Kidney epithelial cell (primary cell): ENCODE results near the gene TEPSIN. TPM values are rescaled to one million over a fixed set of nuclear protein-coding genes. Genes with fewer than 3 reads are reported as not detected.

Source experiments
- DNase-seq: peaks from one replicate; pipeline ENCODE4 v3.0.0-alpha.2; 2010; ENCODE audit warnings: low read depth
- H3K27me3 ChIP-seq: 2 replicates; pipeline ENCODE4 v1.6.0; 2011; ENCODE audit warnings: low read length; ENCODE audit not compliant: control insufficient read depth, insufficient read depth
- H3K36me3 ChIP-seq: 2 replicates; pipeline ENCODE4 v1.5.1; 2011; ENCODE audit warnings: low read length; ENCODE audit not compliant: control insufficient read depth, insufficient read depth
- H3K4me3 ChIP-seq: 2 replicates; pipeline ENCODE4 v1.5.1; 2011; ENCODE audit warnings: low read depth, mild to moderate bottlenecking, control low read depth, low read length
- total RNA-seq: library from RNA; depleted of rRNA; stranded (reverse); fragments of >200 nt; gene quantifications from 2 replicates; pipeline ENCODE4 v1.2.3, GENCODE V29; 2015
- TF ChIP-seq, protein P1 (sequence below): IDR thresholded peaks from 2 replicates; pipeline ENCODE4 v1.5.1; 2011; ENCODE audit warnings: mild to moderate bottlenecking, moderate library complexity, low read length, control low read depth, inconsistent platforms; ENCODE audit not compliant: insufficient read depth, poor library complexity, severe bottlenecking

TEPSIN gene
- total RNA-seq, 1 donor from 2014 or later: 17.0 TPM

DNA sequence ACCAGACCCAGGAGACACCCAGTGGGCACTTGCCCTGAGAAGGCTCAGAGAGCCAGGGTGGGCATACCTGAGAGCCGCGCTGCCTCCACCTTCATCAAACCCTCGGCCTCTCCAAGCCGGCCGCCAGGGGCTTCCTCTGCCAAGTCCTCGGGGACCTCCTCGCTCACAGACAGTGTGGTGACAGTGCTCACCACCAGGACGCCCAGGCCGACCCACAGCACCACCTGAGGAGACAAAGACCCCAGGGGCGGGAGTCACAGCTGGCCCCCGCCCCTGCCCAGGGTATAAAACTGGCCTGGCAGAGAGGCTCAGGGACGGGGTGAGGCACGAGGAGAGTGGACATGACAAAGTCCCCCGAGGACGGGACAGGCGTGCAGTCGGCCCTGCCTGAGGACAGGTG is 21.3 kb upstream of the TEPSIN start:
- H3K27me3 ChIP-seq: no peaks in the 10 kb centered on the region
- no peak overlapping the region for H3K4me3 ChIP-seq
- H3K36me3 ChIP-seq: peaks cover 1% of the 10 kb centered on the region
- DNase-seq: no peak
- TF ChIP-seq, protein P1, sequence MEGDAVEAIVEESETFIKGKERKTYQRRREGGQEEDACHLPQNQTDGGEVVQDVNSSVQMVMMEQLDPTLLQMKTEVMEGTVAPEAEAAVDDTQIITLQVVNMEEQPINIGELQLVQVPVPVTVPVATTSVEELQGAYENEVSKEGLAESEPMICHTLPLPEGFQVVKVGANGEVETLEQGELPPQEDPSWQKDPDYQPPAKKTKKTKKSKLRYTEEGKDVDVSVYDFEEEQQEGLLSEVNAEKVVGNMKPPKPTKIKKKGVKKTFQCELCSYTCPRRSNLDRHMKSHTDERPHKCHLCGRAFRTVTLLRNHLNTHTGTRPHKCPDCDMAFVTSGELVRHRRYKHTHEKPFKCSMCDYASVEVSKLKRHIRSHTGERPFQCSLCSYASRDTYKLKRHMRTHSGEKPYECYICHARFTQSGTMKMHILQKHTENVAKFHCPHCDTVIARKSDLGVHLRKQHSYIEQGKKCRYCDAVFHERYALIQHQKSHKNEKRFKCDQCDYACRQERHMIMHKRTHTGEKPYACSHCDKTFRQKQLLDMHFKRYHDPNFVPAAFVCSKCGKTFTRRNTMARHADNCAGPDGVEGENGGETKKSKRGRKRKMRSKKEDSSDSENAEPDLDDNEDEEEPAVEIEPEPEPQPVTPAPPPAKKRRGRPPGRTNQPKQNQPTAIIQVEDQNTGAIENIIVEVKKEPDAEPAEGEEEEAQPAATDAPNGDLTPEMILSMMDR: no peak

DNA sequence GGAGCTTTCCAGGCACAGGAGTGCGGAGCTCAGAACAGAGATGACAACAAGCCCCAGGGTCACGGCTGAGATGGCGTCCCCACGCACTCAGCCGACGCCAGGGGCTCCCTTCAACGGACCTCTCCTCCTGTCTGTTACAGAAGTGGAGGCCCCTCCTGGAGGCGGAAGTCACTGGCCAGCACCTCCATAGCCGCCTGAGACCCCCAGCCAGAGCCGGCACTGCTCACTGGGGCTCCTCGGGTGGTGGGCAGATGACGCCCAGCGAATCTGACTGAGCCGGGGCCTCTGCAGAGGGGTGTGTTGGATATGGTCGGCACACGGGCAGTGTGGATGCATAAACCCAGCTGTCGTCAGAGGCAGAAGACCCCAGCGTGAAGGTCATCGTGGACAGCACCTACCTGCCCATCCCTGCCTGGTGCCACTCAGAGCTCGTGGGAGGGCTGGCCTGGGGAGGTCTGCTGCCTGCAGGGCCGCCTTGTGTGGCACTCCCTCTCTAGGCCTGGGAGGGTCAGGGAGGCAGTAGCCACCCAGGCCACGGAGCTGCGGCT is 20.3 kb upstream of the TEPSIN start:
- DNase-seq: no peak
- H3K27me3 ChIP-seq: no peaks in the 10 kb centered on the region
- TF ChIP-seq, protein P1: no peak
- no peak overlapping the region for H3K4me3 ChIP-seq
- no peaks in the 10 kb centered on the region for H3K36me3 ChIP-seq

DNA sequence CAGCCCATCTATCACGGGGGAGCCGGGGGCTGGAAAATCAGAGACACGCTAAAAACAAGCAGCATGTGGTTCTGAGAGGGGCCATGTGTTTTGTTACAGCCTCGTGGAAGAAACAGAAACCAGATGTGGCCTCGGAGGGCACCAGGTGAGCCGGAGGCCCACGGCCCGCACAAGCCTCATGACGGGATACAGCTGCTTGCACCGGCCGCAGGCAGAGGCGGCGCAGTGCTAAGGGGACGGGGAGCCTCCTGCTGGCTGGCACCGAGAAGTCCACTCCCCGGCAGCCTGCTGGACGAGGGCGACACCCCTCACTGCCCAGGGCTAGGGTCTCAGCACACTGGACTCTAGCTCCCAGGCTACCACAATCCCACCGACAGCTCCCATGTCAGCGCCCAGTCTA is 19.4 kb upstream of the TEPSIN start:
- TF ChIP-seq, protein P1: no peak
- H3K4me3 ChIP-seq: no peak overlapping the region
- no peaks in the 10 kb centered on the region for H3K36me3 ChIP-seq
- no peaks in the 10 kb centered on the region for H3K27me3 ChIP-seq
- no peak for DNase-seq

DNA sequence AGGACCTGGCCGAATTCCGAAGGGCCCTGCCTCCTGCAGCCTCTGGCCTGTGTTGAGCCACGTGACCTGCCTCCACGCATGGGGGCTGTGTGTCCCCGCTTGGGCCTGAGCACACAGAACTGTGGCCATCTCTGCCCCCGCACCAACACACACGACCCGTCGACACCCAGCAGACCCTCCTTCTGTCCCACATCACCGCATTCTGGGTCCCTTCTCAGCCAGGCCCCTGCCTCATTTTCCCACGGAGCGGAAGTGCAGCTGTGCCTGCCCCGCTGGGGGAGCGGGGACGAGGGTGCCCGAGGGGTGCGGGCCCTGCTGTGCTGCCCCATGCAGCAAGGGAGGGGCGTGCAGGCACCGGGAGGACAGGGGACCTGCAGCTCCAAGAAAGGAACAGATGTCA is 18.7 kb upstream of the TEPSIN start:
- Histone ChIP-seq H3K4me3 (no peak overlapping the region), H3K36me3 (no peaks in the 10 kb centered on the region), H3K27me3 (no peaks in the 10 kb centered on the region)
- TF ChIP-seq, protein P1: no peak
- DNase-seq: no peak

DNA sequence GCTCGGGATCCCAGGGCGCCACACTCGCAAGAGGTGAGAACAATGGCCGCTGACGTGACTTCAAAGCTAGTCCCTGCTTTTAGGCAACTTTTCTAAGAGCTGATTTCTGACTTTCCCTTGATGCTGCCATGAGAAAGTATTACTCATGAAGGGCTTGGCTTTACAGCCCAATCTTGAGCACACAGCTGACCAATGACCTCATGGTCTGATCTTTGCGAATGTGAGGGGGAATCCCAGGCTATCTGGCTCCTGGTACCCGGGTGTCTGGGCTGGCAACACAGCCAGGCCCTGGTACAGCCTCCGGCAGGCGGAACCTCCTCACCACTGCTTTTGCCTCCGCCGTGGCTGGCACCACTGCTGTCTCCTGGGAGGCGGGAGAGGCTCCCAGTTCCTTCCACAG is 17.8 kb upstream of the TEPSIN start:
- Histone ChIP-seq H3K36me3 (no peaks in the 10 kb centered on the region), H3K27me3 (no peaks in the 10 kb centered on the region), H3K4me3 (no peak overlapping the region)
- TF ChIP-seq, protein P1: no peak
- peak; percentile 61 for DNase-seq
